A172 (cell line): ENCODE data around the gene NUDT10. TPM values are rescaled to one million over a fixed set of nuclear protein-coding genes. Genes with fewer than 3 reads are reported as not detected.
"Not testable (repeated sequence)": the region's sequence is repeated elsewhere in the genome, so short reads cannot be mapped to it uniquely, and the experiment has no call there.

Experiments used
- DNase-seq: peaks from one replicate; pipeline ENCODE4 v3.0.0-alpha.2; 2015; ENCODE audit warnings: low spot score
- total RNA-seq: library from RNA; depleted of rRNA; stranded (reverse); fragments of >200 nt; shearing (Covaris generic); gene quantifications from 2 replicates; pipeline ENCODE4 v1.2.3, GENCODE V29; 2014; rRNA removed

NUDT10 gene
- total RNA-seq: not detected in 2 replicates

- no peak for DNase-seq
Observed at GRCh38 chrX:51332188-51332942, at the start of gene NUDT10. Gene NUDT10 (plus strand): TSS chrX:51332822. CDS start chrX:51332966, 144 bp downstream.

DNA sequence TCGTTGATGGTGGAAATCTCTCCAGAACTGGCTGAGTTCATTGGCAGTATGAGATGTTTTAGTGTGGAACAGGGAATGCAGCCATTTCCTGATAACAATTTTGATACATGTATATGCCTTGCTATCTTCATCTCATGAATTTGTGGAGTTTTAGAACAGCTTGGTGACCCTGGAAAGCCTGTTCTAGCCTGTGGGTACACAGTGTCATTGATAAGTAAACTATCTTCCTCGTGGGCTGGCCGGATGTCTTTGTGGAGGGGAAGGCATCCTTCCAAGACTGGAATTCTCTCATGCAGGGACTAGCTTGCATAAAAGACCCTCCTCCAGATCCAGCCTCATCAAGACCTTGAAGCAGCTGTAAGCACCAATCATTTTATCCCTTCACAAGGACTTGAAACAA, 40.2 kb upstream of the NUDT10 start:
- DNase-seq: no peak

DNA sequence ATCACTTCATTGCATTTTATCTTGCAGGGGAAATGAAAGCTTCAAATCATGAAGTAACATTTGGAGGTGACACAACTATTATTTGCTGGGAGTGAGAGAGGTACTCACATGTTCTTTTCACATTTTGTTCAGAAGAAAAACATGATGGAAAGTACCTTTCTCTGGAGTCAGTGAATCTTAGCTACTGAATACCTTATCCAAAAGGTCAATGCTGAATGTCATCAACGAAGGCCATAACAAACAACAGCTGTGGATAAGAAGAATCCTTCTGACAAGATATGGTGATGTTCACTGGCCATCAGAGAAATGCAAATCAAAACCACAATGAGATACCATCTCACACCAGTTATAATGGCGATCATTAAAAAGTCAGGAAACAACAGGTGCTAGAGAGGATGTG, 36.5 kb upstream of the NUDT10 start:
- no peak for DNase-seq

GRCh38 chrX:51316271-51316670, 16.4 kb upstream of the NUDT10 start:
- DNase-seq: no peak

GRCh38 chrX:51332943-51333785, 542 bp downstream of the NUDT10 start:
- DNase-seq: not testable (repeated sequence)

GRCh38 chrX:51334276-51334675, 1.7 kb downstream of the NUDT10 start:
- DNase-seq: no peak

DNA sequence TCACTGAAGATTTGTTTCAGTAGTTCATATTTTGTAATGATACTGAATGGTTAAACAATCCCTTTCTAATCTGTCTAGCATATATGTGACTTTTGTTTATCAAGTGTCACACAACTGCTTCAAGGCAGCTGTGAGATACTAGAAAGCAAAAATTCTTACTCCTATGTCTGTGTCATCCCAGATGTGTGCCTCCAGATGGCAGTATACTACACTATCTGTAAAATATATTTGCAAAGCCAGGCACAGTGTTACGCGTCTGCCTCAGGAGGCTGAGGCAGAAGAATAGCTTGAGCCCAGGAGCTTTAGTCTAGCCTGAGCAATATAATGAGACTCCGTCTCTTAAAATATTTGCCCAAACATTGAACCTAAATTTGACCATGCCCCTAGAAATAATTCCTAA, 4.0 kb downstream of the NUDT10 start:
- peak; percentile 1 for DNase-seq

DNA sequence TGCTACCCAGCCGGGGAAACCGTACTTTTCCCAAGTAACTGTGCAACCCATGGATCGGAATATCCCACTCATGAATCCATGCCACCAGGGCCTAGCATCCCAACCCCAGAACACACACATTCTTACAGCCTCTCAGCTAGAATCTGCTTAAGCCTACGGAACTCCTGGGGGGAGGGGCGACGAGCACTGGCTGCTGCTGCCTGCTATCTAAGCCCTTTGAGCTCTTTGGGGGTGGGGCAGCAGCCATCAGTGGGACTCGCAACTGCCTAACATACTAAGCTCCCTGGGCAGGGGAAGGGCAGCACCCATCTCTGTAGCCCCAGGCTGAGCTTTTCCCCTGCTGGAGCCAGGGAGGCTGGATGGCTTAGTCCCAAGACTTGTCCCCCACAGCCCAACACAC, 28.6 kb downstream of the NUDT10 start:
- no peak for DNase-seq

- DNase-seq: no peak
Observed at GRCh38 chrX:51376672-51377071, 44.0 kb downstream of the NUDT10 start.

Other genes starting within 250 kb of the NUDT10 start
- gene NUDT11, start 163.8 kb downstream of the NUDT10 start, total RNA-seq: not detected in 2 replicates